Endothelial cell of umbilical vein (primary cell): ENCODE results near the gene ITGA11. TPM values are rescaled to one million over a fixed set of nuclear protein-coding genes. Genes with fewer than 3 reads are reported as not detected.

ENCODE experiments used
- BruUV-seq: library from RNA; stranded (reverse); fragments of 400-500 nt; replicated peaks from 2 replicates; lab custom pipeline; 2021; lab: Mats Ljungman, UMichigan
- CTCF ChIA-PET: fragments of 300-600, 350-600 bp; sonication (Branson Sonifier 250); formaldehyde crosslinking; loops from one replicate; lab custom pipeline; 2021; ENCODE audit warnings: antibody characterized with exemption, inconsistent platforms; lab: Charles Lee
- POLR2A ChIA-PET: fragments of 300-600, 350-600 bp; sonication (Branson Sonifier 250); formaldehyde crosslinking; loops from one replicate; lab custom pipeline; 2021; ENCODE audit warnings: antibody characterized with exemption, inconsistent platforms; lab: Charles Lee
- DNase-seq: peaks from one replicate; pipeline ENCODE4 v3.0.0-alpha.2; 2011; ENCODE audit warnings: low read depth, low spot score
- FAIRE-seq: peaks from 2 replicates; lab custom pipeline; 2011; peaks lifted over from hg19 to GRCh38; lab: Jason Lieb, UNC
- H2AFZ ChIP-seq: 2 replicates; pipeline ENCODE4 v1.6.0; 2012; ENCODE audit warnings: low read depth, low read length, control low read depth, inconsistent platforms
- H3K27ac ChIP-seq: 2 replicates; pipeline ENCODE4 v1.5.1; 2011; ENCODE audit warnings: low read depth, mild to moderate bottlenecking, control low read depth, low read length, moderate library complexity; ENCODE audit not compliant: insufficient read depth
- H3K27me3 ChIP-seq, 2 experiments: 2 replicates each; pipeline versions ENCODE4 v1.6.0 to v1.6.1; 2011; ENCODE audit warnings: low read length in 2 of 2, mixed read lengths in 1 of 2; ENCODE audit not compliant: control insufficient read depth in 2 of 2, insufficient read depth in 2 of 2
- H3K36me3 ChIP-seq, 2 experiments: 2 replicates in 1 of 2; 3 replicates in 1 of 2; pipeline ENCODE4 v1.5.1; 2011; ENCODE audit warnings: low read length in 2 of 2, mild to moderate bottlenecking in 1 of 2, moderate library complexity in 1 of 2; ENCODE audit not compliant: control insufficient read depth in 2 of 2, insufficient read depth in 2 of 2; ENCODE audit errors: extremely low read depth in 1 of 2
- H3K4me1 ChIP-seq: 3 replicates; pipeline ENCODE4 v1.5.1; 2011; ENCODE audit warnings: mild to moderate bottlenecking, low read length; ENCODE audit not compliant: control insufficient read depth, insufficient read depth; ENCODE audit errors: extremely low read depth
- H3K4me2 ChIP-seq: 2 replicates; pipeline ENCODE4 v1.6.1; 2011; ENCODE audit warnings: low read length, control low read depth, mixed read lengths; ENCODE audit not compliant: insufficient read depth
- H3K4me3 ChIP-seq, 3 experiments: fragments of 200-600 bp in 1 of 3; sonication (generic), shearing (Covaris generic) in 1 of 3; replicated peaks in 1 of 3; 2 replicates each; pipeline ENCODE4 v1.5.1; 2011 to 2016; ENCODE audit warnings: control low read depth in 3 of 3, low read length in 3 of 3, mild to moderate bottlenecking in 2 of 3, inconsistent platforms in 1 of 3, low read depth in 1 of 3, moderate library complexity in 1 of 3; ENCODE audit not compliant: insufficient read depth in 1 of 3
- H3K79me2 ChIP-seq: 2 replicates; pipeline ENCODE4 v1.6.0; 2012; ENCODE audit warnings: low read length, inconsistent platforms; ENCODE audit not compliant: control insufficient read depth, insufficient read depth
- H3K9ac ChIP-seq: replicated peaks from 2 replicates; pipeline ENCODE3; 2011; ENCODE audit warnings: low read length, control low read depth; ENCODE audit not compliant: insufficient read depth; ENCODE audit errors: extremely low read depth
- H3K9me1 ChIP-seq: replicated peaks from 3 replicates; pipeline ENCODE4 v1.6.0; 2011; ENCODE audit warnings: mild to moderate bottlenecking, low read length; ENCODE audit not compliant: control insufficient read depth, insufficient read depth; ENCODE audit errors: extremely low read depth
- H3K9me3 ChIP-seq: replicated peaks from 2 replicates; pipeline ENCODE4 v1.5.1; 2012; ENCODE audit warnings: low read length, inconsistent platforms; ENCODE audit not compliant: control insufficient read depth, insufficient read depth
- H4K20me1 ChIP-seq: replicated peaks from 2 replicates; pipeline ENCODE3; 2011; ENCODE audit warnings: mild to moderate bottlenecking, low read length; ENCODE audit not compliant: control insufficient read depth, insufficient read depth; ENCODE audit errors: extremely low read depth
- EZH2 ChIP-seq: IDR thresholded peaks from 2 replicates; pipeline ENCODE4 v1.6.1; 2012; ENCODE audit warnings: borderline replicate concordance, low read depth, mild to moderate bottlenecking, moderate library complexity, low read length, inconsistent platforms; ENCODE audit not compliant: severe bottlenecking
- FOS ChIP-seq: IDR thresholded peaks from 2 replicates; pipeline ENCODE4 v1.6.1; 2011; ENCODE audit warnings: mild to moderate bottlenecking, low read length, moderate library complexity, borderline replicate concordance; ENCODE audit not compliant: insufficient read depth
- GATA2 ChIP-seq: IDR thresholded peaks from 2 replicates; pipeline ENCODE4 v1.7.0; 2011; ENCODE audit warnings: low read depth, mild to moderate bottlenecking, moderate library complexity, mixed read lengths, low read length; ENCODE audit not compliant: insufficient read length, insufficient read depth
- JUN ChIP-seq: IDR thresholded peaks from 2 replicates; pipeline ENCODE4 v1.6.1; 2011; ENCODE audit warnings: borderline replicate concordance, low read depth; ENCODE audit not compliant: insufficient read length, insufficient read depth
- MYC ChIP-seq: IDR thresholded peaks from one replicate; pipeline ENCODE4 v1.6.1; 2011; ENCODE audit warnings: mild to moderate bottlenecking, low read depth, low read length
- POLR2A ChIP-seq: IDR thresholded peaks from 2 replicates; pipeline ENCODE4 v1.6.1; 2012; ENCODE audit warnings: low read depth, mild to moderate bottlenecking, control low read depth, low read length
- POLR2AphosphoS5 ChIP-seq: IDR thresholded peaks from 2 replicates; pipeline ENCODE4 v1.6.1; 2012; ENCODE audit warnings: low read depth, mild to moderate bottlenecking, control low read depth, low read length, moderate library complexity; ENCODE audit not compliant: insufficient read depth
- dilution Hi-C: fragments of 300-500 bp; cut with MboI; formaldehyde crosslinking; loops from one replicate; pipeline ENCODE4 v1.15.0; 2019; ENCODE audit warnings: low sequenced_read_pairs; ENCODE audit not compliant: extremely low pct_ligation_motif_present
- intact Hi-C: fragments of 100-400 bp; cut with micrococcal nuclease; formaldehyde crosslinking; loops from one replicate; pipeline ENCODE4 v1.10.0; 2022
- polyA plus RNA-seq, 4 experiments: library from polyadenylated mRNA; depleted of rRNA in 3 of 4; stranded (reverse) in 3 of 4; unstranded in 1 of 4; fragments of >200 nt; gene quantifications; 2 replicates each; pipeline versions ENCODE4 v1.2.1 to v1.2.3, GENCODE V29; 2011 to 2012; ENCODE audit warnings: missing spikeins in 1 of 4
- total RNA-seq: library from RNA; stranded (reverse); gene quantifications from 2 replicates; pipeline ENCODE4 v1.2.3, GENCODE V29; 2021
- TF ChIP-seq, protein P1 (sequence below): IDR thresholded peaks from 2 replicates; pipeline ENCODE4 v1.6.1; 2011; ENCODE audit not compliant: insufficient read depth, insufficient read length
- TF ChIP-seq, protein P2 (sequence below), 2 donors: IDR thresholded peaks; 1 replicate in 1 of 2; 2 replicates in 1 of 2; pipeline ENCODE4 v1.5.1; 2011; ENCODE audit warnings: low read length in 2 of 2, mild to moderate bottlenecking in 2 of 2, moderate library complexity in 2 of 2, control low read depth in 1 of 2, inconsistent platforms in 1 of 2, low read depth in 1 of 2; ENCODE audit not compliant: insufficient read depth in 1 of 2; ENCODE audit errors: extremely low read depth in 1 of 2

The ITGA11 gene
- total and polyA plus RNA-seq, 2 donors (not counting 3 experiments of a cell fraction or from before 2014, with no cell fraction given): 0.18 to 1.0 TPM

DNA sequence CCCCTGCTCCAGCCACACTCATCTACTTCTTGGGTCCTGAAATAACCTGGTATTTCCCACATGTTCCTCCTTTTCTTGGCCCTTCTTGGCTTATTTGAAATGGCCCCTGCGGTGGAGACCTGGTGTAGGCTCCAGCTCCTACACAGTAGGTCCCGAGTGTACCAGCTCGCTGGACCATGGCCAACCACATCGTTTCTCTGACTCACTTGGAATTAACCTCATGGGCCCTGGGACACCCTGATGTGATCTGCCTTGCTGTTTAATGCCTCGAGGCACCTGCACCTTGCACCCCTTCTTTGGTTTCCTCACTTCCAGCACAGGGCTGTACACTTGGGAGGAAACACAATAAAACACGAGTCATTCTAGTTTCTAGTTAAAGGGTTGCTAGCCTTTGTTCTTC is 94.1 kb downstream of the ITGA11 start:
- POLR2A ChIA-PET: no interaction called here
- CTCF ChIA-PET: no interaction called here

More for the DNA sequence above, 94.1 kb downstream of the ITGA11 start:
- H3K27ac ChIP-seq: no peak overlapping the region
- no peaks in the 10 kb centered on the region for H3K79me2 ChIP-seq
- peaks cover 20% of the 10 kb centered on the region for H3K4me1 ChIP-seq
- dilution Hi-C loops (no loop called here), intact Hi-C loops (no loop called here)
- no peaks in the 10 kb centered on the region for H4K20me1 ChIP-seq
- TF ChIP-seq POLR2A (no peak), FOS (no peak), EZH2 (no peak), GATA2 (no peak), POLR2AphosphoS5 (no peak), MYC (no peak), JUN (no peak)
- TF ChIP-seq, protein P1, sequence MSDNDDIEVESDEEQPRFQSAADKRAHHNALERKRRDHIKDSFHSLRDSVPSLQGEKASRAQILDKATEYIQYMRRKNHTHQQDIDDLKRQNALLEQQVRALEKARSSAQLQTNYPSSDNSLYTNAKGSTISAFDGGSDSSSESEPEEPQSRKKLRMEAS: no peak
- TF ChIP-seq, protein P2, sequence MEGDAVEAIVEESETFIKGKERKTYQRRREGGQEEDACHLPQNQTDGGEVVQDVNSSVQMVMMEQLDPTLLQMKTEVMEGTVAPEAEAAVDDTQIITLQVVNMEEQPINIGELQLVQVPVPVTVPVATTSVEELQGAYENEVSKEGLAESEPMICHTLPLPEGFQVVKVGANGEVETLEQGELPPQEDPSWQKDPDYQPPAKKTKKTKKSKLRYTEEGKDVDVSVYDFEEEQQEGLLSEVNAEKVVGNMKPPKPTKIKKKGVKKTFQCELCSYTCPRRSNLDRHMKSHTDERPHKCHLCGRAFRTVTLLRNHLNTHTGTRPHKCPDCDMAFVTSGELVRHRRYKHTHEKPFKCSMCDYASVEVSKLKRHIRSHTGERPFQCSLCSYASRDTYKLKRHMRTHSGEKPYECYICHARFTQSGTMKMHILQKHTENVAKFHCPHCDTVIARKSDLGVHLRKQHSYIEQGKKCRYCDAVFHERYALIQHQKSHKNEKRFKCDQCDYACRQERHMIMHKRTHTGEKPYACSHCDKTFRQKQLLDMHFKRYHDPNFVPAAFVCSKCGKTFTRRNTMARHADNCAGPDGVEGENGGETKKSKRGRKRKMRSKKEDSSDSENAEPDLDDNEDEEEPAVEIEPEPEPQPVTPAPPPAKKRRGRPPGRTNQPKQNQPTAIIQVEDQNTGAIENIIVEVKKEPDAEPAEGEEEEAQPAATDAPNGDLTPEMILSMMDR (IDR thresholded peaks at IDR 0.05; ENCODE audit: extremely low read depth in 1 of 2, insufficient read depth in 1 of 2, low read depth in 1 of 2, low read length in 2 of 2): no peak
- no peak overlapping the region for H3K4me2 ChIP-seq
- no peak for FAIRE-seq
- no TSS peak for BruUV-seq
- no peaks in the 10 kb centered on the region for H3K27me3 ChIP-seq
- no peaks in the 10 kb centered on the region for H3K36me3 ChIP-seq
- no peak overlapping the region for H3K9ac ChIP-seq
- H2AFZ ChIP-seq: no peak overlapping the region
- no peak for DNase-seq
- H3K9me3 ChIP-seq: no peaks in the 10 kb centered on the region
- H3K9me1 ChIP-seq: no peaks in the 10 kb centered on the region
- no peak overlapping the region for H3K4me3 ChIP-seq
